ENCODE data around the gene EID2B.
A peak's percentile ranks its signal among the peaks of the same experiment; 100 is the strongest.

The EID2B gene

DNA sequence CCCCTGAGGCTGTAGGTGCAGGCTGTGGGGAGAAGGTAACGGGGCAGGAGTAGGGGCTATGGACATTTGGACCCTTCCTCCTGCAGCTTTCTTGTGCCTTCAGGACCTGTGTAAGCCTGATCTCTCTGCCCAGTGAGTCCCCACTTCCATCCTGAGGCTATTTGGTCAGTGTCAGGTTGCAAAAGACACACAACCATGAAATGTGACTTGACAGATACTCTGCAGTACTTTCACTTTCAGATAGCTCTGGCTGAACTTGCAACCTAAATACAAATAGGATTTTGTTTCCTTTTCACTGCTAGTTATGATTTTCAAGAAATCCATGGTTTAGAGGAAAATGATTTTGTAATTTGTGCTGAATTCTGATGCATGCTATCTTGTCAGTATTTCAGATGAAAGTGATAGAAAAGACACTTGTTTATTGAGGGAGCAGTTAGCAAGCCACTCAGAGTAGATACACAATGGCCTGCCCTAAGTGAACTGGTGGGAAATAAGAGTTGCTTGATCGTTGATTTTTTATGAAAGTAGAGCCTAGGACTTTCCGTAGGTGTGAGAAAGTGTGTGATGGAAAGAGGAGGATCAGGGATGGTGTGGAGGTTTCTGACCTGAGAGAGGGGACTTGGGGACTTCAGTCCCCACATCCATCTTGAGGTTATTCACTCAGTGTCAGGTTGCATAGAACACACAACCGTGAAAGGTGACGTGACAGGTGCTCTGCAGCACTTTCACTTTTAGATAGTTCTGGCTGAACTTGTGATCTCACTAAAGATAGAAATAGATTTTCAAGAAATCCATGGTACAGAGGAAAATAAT lies 25.4 kb upstream of the EID2B start (continued):
- TF ChIP-seq SETDB1 (IDR thresholded peaks at IDR 0.05; ENCODE audit: insufficient read length, low read length) (no peak), PRDM1 (tag by site-specific recombination; IDR thresholded peaks at IDR 0.05) (peak; percentile 95), ZNF24 (tag by site-specific recombination; IDR thresholded peaks at IDR 0.05) (no peak), ZNF394 (tag by site-specific recombination; IDR thresholded peaks at IDR 0.05; ENCODE audit: borderline replicate concordance) (peak; percentile 35), ZNF658 (tag by site-specific recombination; IDR thresholded peaks at IDR 0.05) (no peak), PRDM4 (tag by site-specific recombination; IDR thresholded peaks at IDR 0.05) (0 out of 2 replicates have a peak, but pooled peaks have one; percentile 33), AEBP2 (tag by site-specific recombination; IDR thresholded peaks at IDR 0.05; ENCODE audit: borderline replicate concordance) (no peak), ZBTB44 (tag by site-specific recombination; IDR thresholded peaks at IDR 0.05) (peak; percentile 67; the same call in 1 of the 2 replicates), ZNF140 (tag by site-specific recombination; IDR thresholded peaks at IDR 0.05) (no peak), WT1 (tag by site-specific recombination; IDR thresholded peaks at IDR 0.05) (no peak), ZNF366 (tag by site-specific recombination; conservative IDR thresholded peaks at IDR 0.05) (peak; percentile 74; the same call in 1 of the 2 replicates), ZBTB49 (tag by site-specific recombination; IDR thresholded peaks at IDR 0.05; ENCODE audit: low read depth) (no peak), ZNF202 (tag by site-specific recombination; IDR thresholded peaks at IDR 0.05; ENCODE audit: borderline replicate concordance) (no peak), KLF10 (tag by site-specific recombination; IDR thresholded peaks at IDR 0.05) (no peak), ZNF600 (tag by site-specific recombination; IDR thresholded peaks at IDR 0.05) (no peak), ZNF629 (tag by site-specific recombination; IDR thresholded peaks at IDR 0.05) (peak; percentile 36; the same call in 1 of the 2 replicates), ZXDB (tag by site-specific recombination; IDR thresholded peaks at IDR 0.05) (no peak), ZNF777 (tag by site-specific recombination; IDR thresholded peaks at IDR 0.05; ENCODE audit: borderline replicate concordance) (no peak), ZNF302 (tag by site-specific recombination; IDR thresholded peaks at IDR 0.05; ENCODE audit: low read depth) (no peak), FEZF1 (tag by site-specific recombination; IDR thresholded peaks at IDR 0.05) (peak; percentile 77), ZFP69B (tag by site-specific recombination; IDR thresholded peaks at IDR 0.05) (peak; percentile 29; the same call in 1 of the 2 replicates), ZNF707 (tag by site-specific recombination; IDR thresholded peaks at IDR 0.05) (no peak), ZNF341 (tag by site-specific recombination; IDR thresholded peaks at IDR 0.05; ENCODE audit: low read depth) (no peak), MYNN (tag by site-specific recombination; IDR thresholded peaks at IDR 0.05; ENCODE audit: borderline replicate concordance) (no peak), RBAK (tag by site-specific recombination; IDR thresholded peaks at IDR 0.05) (no peak)
- TF ChIP-seq, protein P1, sequence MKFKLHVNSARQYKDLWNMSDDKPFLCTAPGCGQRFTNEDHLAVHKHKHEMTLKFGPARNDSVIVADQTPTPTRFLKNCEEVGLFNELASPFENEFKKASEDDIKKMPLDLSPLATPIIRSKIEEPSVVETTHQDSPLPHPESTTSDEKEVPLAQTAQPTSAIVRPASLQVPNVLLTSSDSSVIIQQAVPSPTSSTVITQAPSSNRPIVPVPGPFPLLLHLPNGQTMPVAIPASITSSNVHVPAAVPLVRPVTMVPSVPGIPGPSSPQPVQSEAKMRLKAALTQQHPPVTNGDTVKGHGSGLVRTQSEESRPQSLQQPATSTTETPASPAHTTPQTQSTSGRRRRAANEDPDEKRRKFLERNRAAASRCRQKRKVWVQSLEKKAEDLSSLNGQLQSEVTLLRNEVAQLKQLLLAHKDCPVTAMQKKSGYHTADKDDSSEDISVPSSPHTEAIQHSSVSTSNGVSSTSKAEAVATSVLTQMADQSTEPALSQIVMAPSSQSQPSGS (tag by site-specific recombination; IDR thresholded peaks at IDR 0.05; ENCODE audit: low read depth) = no peak
- TF ChIP-seq, protein P2, sequence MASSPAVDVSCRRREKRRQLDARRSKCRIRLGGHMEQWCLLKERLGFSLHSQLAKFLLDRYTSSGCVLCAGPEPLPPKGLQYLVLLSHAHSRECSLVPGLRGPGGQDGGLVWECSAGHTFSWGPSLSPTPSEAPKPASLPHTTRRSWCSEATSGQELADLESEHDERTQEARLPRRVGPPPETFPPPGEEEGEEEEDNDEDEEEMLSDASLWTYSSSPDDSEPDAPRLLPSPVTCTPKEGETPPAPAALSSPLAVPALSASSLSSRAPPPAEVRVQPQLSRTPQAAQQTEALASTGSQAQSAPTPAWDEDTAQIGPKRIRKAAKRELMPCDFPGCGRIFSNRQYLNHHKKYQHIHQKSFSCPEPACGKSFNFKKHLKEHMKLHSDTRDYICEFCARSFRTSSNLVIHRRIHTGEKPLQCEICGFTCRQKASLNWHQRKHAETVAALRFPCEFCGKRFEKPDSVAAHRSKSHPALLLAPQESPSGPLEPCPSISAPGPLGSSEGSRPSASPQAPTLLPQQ (tag by site-specific recombination; IDR thresholded peaks at IDR 0.05) = no peak
